ENCODE results near the gene CXorf49B.
"Not testable (repeated sequence)": the region's sequence is repeated elsewhere in the genome, so short reads cannot be mapped to it uniquely, and the experiment has no call there.

DNA sequence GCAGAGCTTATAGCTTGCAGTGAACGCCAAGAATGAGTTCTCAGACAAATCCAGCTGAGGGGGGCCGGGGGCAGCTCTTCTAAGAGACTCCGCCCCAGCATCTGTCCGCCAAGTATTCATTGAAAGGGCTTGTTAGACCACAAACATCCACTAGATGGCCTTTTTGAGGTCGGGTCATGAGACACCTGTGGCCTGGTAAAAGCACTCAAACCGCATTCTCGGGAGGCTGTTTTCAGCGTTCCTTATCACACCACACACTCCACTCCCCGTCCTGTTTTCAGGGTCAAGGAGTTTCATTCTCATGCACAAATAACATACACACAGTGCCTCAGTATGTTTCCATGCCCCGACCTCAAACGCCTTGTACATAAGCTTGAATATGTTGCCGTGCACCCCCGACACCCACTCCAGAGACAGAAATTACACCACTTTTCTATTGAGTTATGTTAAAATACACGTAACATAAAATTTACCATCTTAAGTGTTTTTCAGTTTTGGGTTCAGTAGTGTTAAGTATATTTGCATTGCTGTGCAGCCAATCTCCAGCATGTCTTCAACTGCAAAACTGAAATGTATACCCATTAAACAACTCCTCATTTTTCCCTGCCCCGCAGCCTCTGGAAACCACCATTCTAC lies 21.3 kb downstream of the CXorf49B start:
- TF ChIP-seq, protein P1, sequence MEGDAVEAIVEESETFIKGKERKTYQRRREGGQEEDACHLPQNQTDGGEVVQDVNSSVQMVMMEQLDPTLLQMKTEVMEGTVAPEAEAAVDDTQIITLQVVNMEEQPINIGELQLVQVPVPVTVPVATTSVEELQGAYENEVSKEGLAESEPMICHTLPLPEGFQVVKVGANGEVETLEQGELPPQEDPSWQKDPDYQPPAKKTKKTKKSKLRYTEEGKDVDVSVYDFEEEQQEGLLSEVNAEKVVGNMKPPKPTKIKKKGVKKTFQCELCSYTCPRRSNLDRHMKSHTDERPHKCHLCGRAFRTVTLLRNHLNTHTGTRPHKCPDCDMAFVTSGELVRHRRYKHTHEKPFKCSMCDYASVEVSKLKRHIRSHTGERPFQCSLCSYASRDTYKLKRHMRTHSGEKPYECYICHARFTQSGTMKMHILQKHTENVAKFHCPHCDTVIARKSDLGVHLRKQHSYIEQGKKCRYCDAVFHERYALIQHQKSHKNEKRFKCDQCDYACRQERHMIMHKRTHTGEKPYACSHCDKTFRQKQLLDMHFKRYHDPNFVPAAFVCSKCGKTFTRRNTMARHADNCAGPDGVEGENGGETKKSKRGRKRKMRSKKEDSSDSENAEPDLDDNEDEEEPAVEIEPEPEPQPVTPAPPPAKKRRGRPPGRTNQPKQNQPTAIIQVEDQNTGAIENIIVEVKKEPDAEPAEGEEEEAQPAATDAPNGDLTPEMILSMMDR (IDR thresholded peaks at IDR 0.05) = not testable (repeated sequence)
- not testable (repeated sequence) for TF ChIP-seq EZH2 (IDR thresholded peaks at IDR 0.05; ENCODE audit: borderline replicate concordance, insufficient read depth, low read depth, low read length, poor library complexity, severe bottlenecking)

Measured in B cell (primary cell).